ENCODE data around the gene FAM81A. TPM values are rescaled to one million over a fixed set of nuclear protein-coding genes. Genes with fewer than 3 reads are reported as not detected.

FAM81A gene
- total RNA-seq, 4 donors from 2014 or later = 0.27 to 14.3 (median 2.4) TPM

DNA sequence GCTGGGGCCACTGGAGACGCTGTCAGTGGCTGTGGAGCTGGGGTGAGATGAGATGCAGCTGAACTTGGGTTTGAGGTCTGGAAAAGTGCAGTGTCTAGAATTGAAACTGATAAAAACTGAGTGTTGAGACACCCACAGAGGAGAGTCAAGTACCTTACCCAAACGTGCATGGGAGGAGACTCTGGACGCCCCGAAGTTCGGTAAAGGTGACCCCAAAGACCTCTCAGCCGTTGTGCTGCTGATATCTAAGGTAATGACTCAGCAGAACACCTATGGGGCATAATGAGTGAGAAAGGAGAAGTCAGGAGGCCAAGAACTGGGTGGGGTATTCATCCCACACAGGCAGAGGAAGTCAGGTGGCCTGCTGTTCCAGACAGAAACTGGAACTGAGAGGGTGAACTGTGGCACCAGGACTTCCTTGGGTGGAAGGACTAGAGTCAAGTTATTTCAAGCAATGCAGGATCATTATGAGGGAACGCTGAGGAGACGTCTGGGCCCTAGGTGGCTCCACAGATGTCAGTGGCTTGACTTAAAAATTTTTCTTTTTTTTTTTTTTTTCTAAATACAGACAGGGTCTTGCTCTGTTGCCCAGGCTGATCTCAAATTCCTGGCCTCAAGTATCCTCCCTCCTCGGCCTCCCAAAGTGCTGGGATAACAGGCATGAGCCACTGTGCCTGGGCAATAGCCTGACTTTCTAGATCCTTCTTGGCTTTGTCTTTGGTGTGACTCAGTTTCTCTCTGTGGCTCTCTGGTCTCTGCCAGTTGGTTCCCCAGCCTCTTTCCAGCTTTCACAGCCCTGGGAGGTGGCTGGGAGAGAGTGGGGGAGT is 105.9 kb downstream of the FAM81A start:
- H3K4me1 ChIP-seq = no peaks in the 10 kb centered on the region
- no peak overlapping the region for H3K4me3 ChIP-seq (replicated peaks in 1 of 3)
- intact Hi-C loops (cut with DNase I) = no loop called here
- H3K36me3 ChIP-seq = no peaks in the 10 kb centered on the region
- no peaks in the 10 kb centered on the region for H3K27me3 ChIP-seq
- H3K9me3 ChIP-seq = no peaks in the 10 kb centered on the region
- H3K27ac ChIP-seq = no peak overlapping the region
- 79 to 81% methylated on average over 9 of the region's 9 CpGs for WGBS, 2 donors
- DNase-seq = no peak
- TF ChIP-seq POLR2A (IDR thresholded peaks at IDR 0.05) (no peak), CTCF (IDR thresholded peaks at IDR 0.05) (no peak)

DNA sequence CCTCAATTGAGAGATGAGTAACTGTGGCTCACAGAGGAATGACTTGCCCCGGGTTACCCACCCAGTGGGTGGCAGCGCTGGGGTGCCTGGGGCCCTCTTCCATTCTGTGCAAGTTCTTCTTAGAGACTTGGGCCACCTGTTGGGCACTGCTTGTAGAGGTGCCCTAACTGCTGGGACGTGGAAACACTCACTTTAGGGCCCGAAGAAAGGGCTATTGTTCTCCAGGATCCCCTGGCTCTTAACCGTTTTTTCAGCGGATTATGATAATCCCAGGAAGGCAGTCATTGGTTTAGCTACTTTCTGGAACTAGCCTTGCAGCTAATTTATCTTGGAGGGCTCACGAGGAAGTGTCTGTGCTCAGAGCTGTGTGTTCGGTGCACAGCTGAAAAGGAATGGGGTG is 107.6 kb downstream of the FAM81A start:
- H3K27me3 ChIP-seq = no peaks in the 10 kb centered on the region
- H3K4me1 ChIP-seq = no peaks in the 10 kb centered on the region
- no peaks in the 10 kb centered on the region for H3K9me3 ChIP-seq
- H3K27ac ChIP-seq = no peak overlapping the region
- no peak for DNase-seq
- H3K36me3 ChIP-seq = no peaks in the 10 kb centered on the region
- TF ChIP-seq POLR2A (IDR thresholded peaks at IDR 0.05) (no peak), CTCF (IDR thresholded peaks at IDR 0.05) (no peak)
- intact Hi-C loops (cut with DNase I) = no loop called here
- 73 to 80% methylated on average over 6 to 8 of the region's 8 CpGs for WGBS, 2 donors
- H3K4me3 ChIP-seq (replicated peaks in 1 of 3) = no peak overlapping the region

- no peak overlapping the region for H3K27ac ChIP-seq
- H3K4me3 ChIP-seq (replicated peaks in 1 of 3) = no peak overlapping the region
- no peak for TF ChIP-seq CTCF (IDR thresholded peaks at IDR 0.05)
- no peak for TF ChIP-seq POLR2A (IDR thresholded peaks at IDR 0.05)
- no peaks in the 10 kb centered on the region for H3K36me3 ChIP-seq
- 80 to 88% methylated on average over 9 of the region's 9 CpGs for WGBS, 2 donors
- intact Hi-C loops (cut with DNase I) = no loop called here
- H3K4me1 ChIP-seq = no peaks in the 10 kb centered on the region
- DNase-seq = no peak
- no peaks in the 10 kb centered on the region for H3K9me3 ChIP-seq
- no peaks in the 10 kb centered on the region for H3K27me3 ChIP-seq
These were observed 110.7 kb downstream of the FAM81A start for GRCh38 chr15:59548501-59549226.

GRCh38 chr15:59549301-59550185 is 111.6 kb downstream of the FAM81A start:
- Histone ChIP-seq H3K36me3 (no peaks in the 10 kb centered on the region), H3K27ac (no peak overlapping the region), H3K4me3 (replicated peaks in 1 of 3) (no peak overlapping the region), H3K27me3 (no peaks in the 10 kb centered on the region), H3K4me1 (no peaks in the 10 kb centered on the region), H3K9me3 (no peaks in the 10 kb centered on the region)
- WGBS, 2 donors = 71 to 72% methylated on average over 9 of the region's 9 CpGs
- TF ChIP-seq CTCF (IDR thresholded peaks at IDR 0.05) = no peak
- intact Hi-C loops (cut with DNase I) = no loop called here
- no peak for DNase-seq

Measured in thyroid gland (tissue), 4 donors.